B cell (primary cell): ENCODE results near the gene ANTXRL. TPM values are rescaled to one million over a fixed set of nuclear protein-coding genes. Genes with fewer than 3 reads are reported as not detected.
"Not testable (repeated sequence)": the region's sequence is repeated elsewhere in the genome, so short reads cannot be mapped to it uniquely, and the experiment has no call there.

Source experiments
- ATAC-seq: fragments of 200-7000 bp; cut with Tn5 transposase; one replicate; pipeline ENCODE4 v1.10.0; 2021; ENCODE audit warnings: low read depth, mild to moderate bottlenecking, moderate number of reproducible peaks, moderate library complexity
- CTCF ChIA-PET: fragments of 350-600 bp; sonication (Branson Sonifier 250); formaldehyde crosslinking; loops from one replicate; lab custom pipeline; 2021; ENCODE audit warnings: antibody characterized with exemption, inconsistent platforms; lab: Charles Lee
- POLR2A ChIA-PET: fragments of 350-600 bp; sonication (Branson Sonifier 250); formaldehyde crosslinking; loops from one replicate; lab custom pipeline; 2021; ENCODE audit warnings: antibody characterized with exemption; lab: Charles Lee
- DNase-seq: peaks from one replicate; pipeline ENCODE4 v3.0.0; 2013
- H2AFZ ChIP-seq: 2 replicates; pipeline ENCODE4 v1.6.1; 2012; ENCODE audit warnings: mild to moderate bottlenecking, low read depth, low read length; ENCODE audit not compliant: insufficient read depth, poor library complexity, severe bottlenecking
- H3K27ac ChIP-seq, 2 donors: 1 replicate in 1 of 2; 2 replicates in 1 of 2; pipeline ENCODE4 v1.5.1; 2012 to 2013; ENCODE audit warnings: low read length in 2 of 2, mild to moderate bottlenecking in 2 of 2, moderate library complexity in 1 of 2
- H3K27me3 ChIP-seq, 4 experiments: fragments of 200-600 bp in 1 of 4; sonication (generic) in 1 of 4; replicated peaks in 1 of 4; 1 replicate in 2 of 4; 2 replicates in 2 of 4; pipeline versions ENCODE4 v1.6.1 to v1.7.0; 2013 to 2016; ENCODE audit warnings: low read length in 3 of 4, mild to moderate bottlenecking in 2 of 4, mixed read lengths in 1 of 4, moderate library complexity in 1 of 4; ENCODE audit not compliant: insufficient read depth in 4 of 4, control insufficient read depth in 3 of 4; ENCODE audit errors: control extremely low read depth in 1 of 4
- H3K36me3 ChIP-seq, 2 experiments: replicated peaks in 1 of 2; 1 replicate in 1 of 2; 2 replicates in 1 of 2; pipeline versions ENCODE4 v1.6.1 to v1.7.1; 2013; ENCODE audit warnings: low read length in 1 of 2; ENCODE audit not compliant: insufficient read depth in 2 of 2, control insufficient read depth in 1 of 2; ENCODE audit errors: control extremely low read depth in 1 of 2, extremely low read depth in 1 of 2
- H3K4me1 ChIP-seq, 2 donors: fragments of 200-600 bp in 1 of 2; sonication (generic) in 1 of 2; 1 replicate in 1 of 2; 2 replicates in 1 of 2; pipeline versions ENCODE4 v1.5.1 to v1.6.1; 2013 to 2017; ENCODE audit warnings: low read length in 2 of 2; ENCODE audit not compliant: control insufficient read depth in 2 of 2, insufficient read depth in 2 of 2
- H3K4me2 ChIP-seq: replicated peaks from 2 replicates; pipeline ENCODE3; 2012; ENCODE audit warnings: mild to moderate bottlenecking, low read depth, low read length; ENCODE audit not compliant: poor library complexity, severe bottlenecking
- H3K4me3 ChIP-seq, 5 experiments: fragments of 200-600 bp in 1 of 5; sonication (generic) in 1 of 5; 1 replicate in 3 of 5; 2 replicates in 2 of 5; pipeline versions ENCODE4 v1.5.1 to v1.7.0; 2011 to 2016; ENCODE audit warnings: low read length in 4 of 5, mild to moderate bottlenecking in 4 of 5, low read depth in 2 of 5, control low read depth in 1 of 5, moderate library complexity in 1 of 5; ENCODE audit not compliant: insufficient read depth in 1 of 5; ENCODE audit errors: control extremely low read depth in 1 of 5, extremely low read depth in 1 of 5
- H3K79me2 ChIP-seq: fragments of 200-600 bp; sonication (generic); one replicate; pipeline ENCODE4 v1.6.0; 2016; ENCODE audit warnings: low read length; ENCODE audit not compliant: control insufficient read depth, insufficient read depth
- H3K9ac ChIP-seq: fragments of 200-600 bp; sonication (generic); 2 replicates; pipeline ENCODE4 v1.6.1; 2017; ENCODE audit warnings: mild to moderate bottlenecking, low read length, moderate library complexity
- H3K9me3 ChIP-seq, 3 donors: one replicate each; pipeline versions ENCODE4 v1.6.1 to v1.7.1; 2013; ENCODE audit warnings: low read length in 2 of 3; ENCODE audit not compliant: control insufficient read depth in 2 of 3, insufficient read depth in 1 of 3; ENCODE audit errors: control extremely low read depth in 1 of 3
- H4K20me1 ChIP-seq: 2 replicates; pipeline ENCODE4 v1.6.0; 2012; ENCODE audit warnings: mild to moderate bottlenecking, low read length; ENCODE audit not compliant: insufficient read depth, control insufficient read depth, poor library complexity, severe bottlenecking
- H3K27ac Mint-ChIP-seq: one replicate; pipeline ENCODE4 v1.8.0; 2021; ENCODE audit warnings: mixed read lengths
- H3K27me3 Mint-ChIP-seq: one replicate; pipeline ENCODE4 v1.8.0; 2021; ENCODE audit warnings: mixed read lengths
- H3K4me1 Mint-ChIP-seq: one replicate; pipeline ENCODE4 v1.8.0; 2021; ENCODE audit warnings: mixed read lengths
- H3K4me3 Mint-ChIP-seq: one replicate; pipeline ENCODE4 v1.8.0; 2021; ENCODE audit warnings: mixed read lengths
- H3K9me3 Mint-ChIP-seq: one replicate; pipeline ENCODE4 v1.8.0; 2022; ENCODE audit warnings: mixed read lengths; ENCODE audit not compliant: insufficient read depth
- WGBS: methylation state at CpG from one replicate; pipeline ENCODE4 v1.1.5; 2013; ENCODE audit warnings: missing lambda C conversion rate; ENCODE audit not compliant: insufficient coverage; 5-methylcytosine and 5-hydroxymethylcytosine counted together
- intact Hi-C: fragments of 100-400 bp; cut with micrococcal nuclease; formaldehyde crosslinking; loops from one replicate; pipeline ENCODE4 v1.10.0; 2022
- polyA plus RNA-seq: library from polyadenylated mRNA; depleted of rRNA; stranded (reverse); fragments of >200 nt; gene quantifications from 2 replicates; pipeline ENCODE4 v1.2.3, GENCODE V29; 2012
- total RNA-seq, 2 donors: library from RNA; stranded (reverse); fragments of 120-200 nt in 1 of 2; gene quantifications; 1 replicate in 1 of 2; 2 replicates in 1 of 2; pipeline versions ENCODE4 v1.2.3 to v1.2.4, GENCODE V29; 2013 to 2022

ANTXRL gene
- total and polyA plus RNA-seq, 2 donors (not counting 1 experiment from before 2014, with no cell fraction given): not detected

- H3K27me3 Mint-ChIP-seq, ATAC-seq, H2AFZ ChIP-seq, CTCF ChIA-PET, H3K4me3 ChIP-seq, H3K4me3 Mint-ChIP-seq, H3K4me1 ChIP-seq, H3K4me2 ChIP-seq, POLR2A ChIA-PET, H4K20me1 ChIP-seq, intact Hi-C loops, H3K27me3 ChIP-seq, DNase-seq, H3K27ac ChIP-seq, H3K4me1 Mint-ChIP-seq, H3K9me3 ChIP-seq, H3K27ac Mint-ChIP-seq, H3K9ac ChIP-seq, H3K9me3 Mint-ChIP-seq, H3K36me3 ChIP-seq, H3K79me2 ChIP-seq: not testable (repeated sequence)
- 87% methylated on average over 3 of the region's 8 CpGs for WGBS
These were observed 81.0 kb downstream of the ANTXRL start for GRCh38 chr10:46367666-46368240.

DNA sequence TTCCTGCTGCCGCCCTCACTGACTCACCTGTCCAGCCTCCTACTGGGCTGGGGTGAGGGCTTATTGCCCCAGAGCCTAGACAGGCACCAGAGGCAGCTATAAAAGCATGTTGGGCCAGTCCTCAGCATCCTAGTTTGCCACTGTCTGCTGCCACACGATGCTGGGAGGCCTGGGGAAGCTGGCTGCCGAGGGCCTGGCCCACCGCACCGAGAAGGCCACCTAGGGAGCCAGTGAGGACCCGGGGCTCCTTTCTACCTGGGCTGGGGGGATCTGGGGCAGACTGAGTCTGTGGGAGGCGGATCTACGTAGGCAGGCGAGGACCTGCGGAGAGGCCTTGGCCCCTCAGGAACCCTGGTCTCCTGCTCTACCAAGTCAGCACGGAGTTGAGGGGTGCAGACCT lies 82.2 kb downstream of the ANTXRL start:
- H3K4me1 Mint-ChIP-seq, H3K9ac ChIP-seq, POLR2A ChIA-PET, H3K27me3 Mint-ChIP-seq, DNase-seq, H3K4me3 ChIP-seq, H4K20me1 ChIP-seq, H3K4me3 Mint-ChIP-seq, H3K9me3 Mint-ChIP-seq, ATAC-seq, H3K36me3 ChIP-seq, H3K27me3 ChIP-seq, H3K27ac Mint-ChIP-seq, H3K27ac ChIP-seq, H3K79me2 ChIP-seq, H3K4me1 ChIP-seq, CTCF ChIA-PET, H2AFZ ChIP-seq, intact Hi-C loops, H3K9me3 ChIP-seq, H3K4me2 ChIP-seq: not testable (repeated sequence)
- WGBS: 98% methylated on average over 5 of the region's 11 CpGs

GRCh38 chr10:46374410-46374809 lies 87.6 kb downstream of the ANTXRL start:
- H3K9me3 ChIP-seq, POLR2A ChIA-PET, H3K4me3 ChIP-seq, H3K4me3 Mint-ChIP-seq, CTCF ChIA-PET, H3K9ac ChIP-seq, H3K27ac Mint-ChIP-seq, H3K27me3 ChIP-seq, H3K4me1 Mint-ChIP-seq, intact Hi-C loops, H3K27me3 Mint-ChIP-seq, H3K79me2 ChIP-seq, H3K27ac ChIP-seq, H3K9me3 Mint-ChIP-seq, ATAC-seq, DNase-seq, H4K20me1 ChIP-seq, H3K36me3 ChIP-seq, H2AFZ ChIP-seq, H3K4me1 ChIP-seq, H3K4me2 ChIP-seq: not testable (repeated sequence)
- no CpG with 5 or more reads among the region's 3 CpGs for WGBS

GRCh38 chr10:46375406-46375805 lies 88.6 kb downstream of the ANTXRL start, which contains the start of gene ANXA8L1:
Gene ANXA8L1 (plus strand): TSS chr10:46375776. CDS start chr10:46375852, 76 bp downstream.
- H4K20me1 ChIP-seq, H3K4me3 ChIP-seq, CTCF ChIA-PET, H3K27ac Mint-ChIP-seq, H3K27me3 ChIP-seq, intact Hi-C loops, POLR2A ChIA-PET, DNase-seq, H3K36me3 ChIP-seq, H3K4me1 ChIP-seq, H3K79me2 ChIP-seq, H3K9ac ChIP-seq, H3K4me2 ChIP-seq, ATAC-seq, H3K27me3 Mint-ChIP-seq, H3K4me3 Mint-ChIP-seq, H3K9me3 Mint-ChIP-seq, H3K4me1 Mint-ChIP-seq, H3K27ac ChIP-seq, H2AFZ ChIP-seq, H3K9me3 ChIP-seq: not testable (repeated sequence)
- WGBS: no CpG with 5 or more reads among the region's 11 CpGs
